ENCODE data around the gene ANKRD33B.
A peak's percentile ranks its signal among the peaks of the same experiment; 100 is the strongest.

ANKRD33B gene

DNA sequence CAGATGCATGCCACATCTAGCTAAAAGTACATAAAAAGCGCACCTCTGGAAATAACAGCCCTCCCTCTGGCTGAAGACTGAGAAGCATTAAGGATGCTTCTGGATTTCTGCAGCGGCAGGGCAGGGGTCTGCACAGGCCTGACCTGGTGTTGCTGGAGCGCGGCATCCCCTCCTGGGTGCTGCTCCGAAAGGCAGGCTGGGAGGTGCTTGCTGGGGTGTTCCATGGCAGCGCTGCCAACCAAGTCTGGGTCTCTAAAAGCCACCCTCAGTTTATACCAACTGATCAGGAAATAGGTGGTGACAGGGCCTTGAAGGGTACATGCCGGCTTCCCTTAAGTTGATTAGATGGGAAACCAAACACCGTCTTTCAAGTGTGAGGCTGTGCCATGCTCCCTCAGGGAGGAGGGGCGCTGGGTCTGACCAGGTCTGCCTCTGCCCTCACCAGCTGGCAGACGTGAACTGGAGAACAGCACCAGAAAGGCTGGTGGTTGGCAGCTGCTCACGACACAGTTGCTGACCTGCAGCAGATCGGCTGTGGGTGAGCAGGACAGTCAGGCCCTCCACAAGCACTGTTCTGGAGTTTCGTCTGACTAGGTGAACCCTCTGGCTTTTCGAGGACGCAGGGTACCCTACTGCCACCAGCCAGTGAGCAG is 115.6 kb downstream of the ANKRD33B start:
- TF ChIP-seq, protein P1, sequence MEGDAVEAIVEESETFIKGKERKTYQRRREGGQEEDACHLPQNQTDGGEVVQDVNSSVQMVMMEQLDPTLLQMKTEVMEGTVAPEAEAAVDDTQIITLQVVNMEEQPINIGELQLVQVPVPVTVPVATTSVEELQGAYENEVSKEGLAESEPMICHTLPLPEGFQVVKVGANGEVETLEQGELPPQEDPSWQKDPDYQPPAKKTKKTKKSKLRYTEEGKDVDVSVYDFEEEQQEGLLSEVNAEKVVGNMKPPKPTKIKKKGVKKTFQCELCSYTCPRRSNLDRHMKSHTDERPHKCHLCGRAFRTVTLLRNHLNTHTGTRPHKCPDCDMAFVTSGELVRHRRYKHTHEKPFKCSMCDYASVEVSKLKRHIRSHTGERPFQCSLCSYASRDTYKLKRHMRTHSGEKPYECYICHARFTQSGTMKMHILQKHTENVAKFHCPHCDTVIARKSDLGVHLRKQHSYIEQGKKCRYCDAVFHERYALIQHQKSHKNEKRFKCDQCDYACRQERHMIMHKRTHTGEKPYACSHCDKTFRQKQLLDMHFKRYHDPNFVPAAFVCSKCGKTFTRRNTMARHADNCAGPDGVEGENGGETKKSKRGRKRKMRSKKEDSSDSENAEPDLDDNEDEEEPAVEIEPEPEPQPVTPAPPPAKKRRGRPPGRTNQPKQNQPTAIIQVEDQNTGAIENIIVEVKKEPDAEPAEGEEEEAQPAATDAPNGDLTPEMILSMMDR (IDR thresholded peaks at IDR 0.05; ENCODE audit: borderline replicate concordance, insufficient read depth, low read depth, low read length), result no peak
- no peak overlapping the region for H3K4me3 ChIP-seq (ENCODE audit: low read depth, low read length)

DNA sequence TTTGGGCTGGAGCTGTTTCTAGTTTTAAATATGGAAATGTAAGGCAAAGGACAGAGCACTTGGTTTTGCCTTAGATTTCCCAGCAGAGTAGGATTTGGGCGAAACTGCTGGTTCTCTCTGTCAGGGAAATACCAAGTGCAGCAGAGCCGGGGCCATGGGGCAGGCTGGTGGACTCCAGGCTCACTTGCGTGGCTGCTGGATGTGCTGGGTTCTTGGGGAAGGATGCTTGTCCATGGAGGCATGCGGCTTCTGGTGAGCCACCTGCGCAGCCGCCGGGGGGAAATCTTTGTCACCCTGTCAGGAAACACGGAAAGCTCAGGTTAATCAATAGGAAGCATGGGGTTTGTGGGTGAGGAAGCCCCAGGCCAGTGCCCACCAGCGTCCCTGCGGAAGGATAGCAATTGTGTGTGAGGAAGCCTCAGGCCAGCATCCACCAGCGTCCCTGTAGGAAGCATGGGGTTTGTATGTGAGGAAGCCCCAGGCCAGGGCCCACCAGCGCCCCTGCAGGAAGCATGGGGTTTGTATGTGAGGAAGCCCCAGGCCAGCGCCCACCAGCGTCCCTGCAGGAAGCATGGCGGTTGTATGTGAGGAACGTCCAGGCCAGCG is 117.1 kb downstream of the ANKRD33B start:
- TF ChIP-seq, protein P1 (IDR thresholded peaks at IDR 0.05; ENCODE audit: borderline replicate concordance, insufficient read depth, low read depth, low read length), result peak; percentile 26; the same call in 1 of the 2 replicates
- no peak overlapping the region for H3K4me3 ChIP-seq (ENCODE audit: low read depth, low read length)

DNA sequence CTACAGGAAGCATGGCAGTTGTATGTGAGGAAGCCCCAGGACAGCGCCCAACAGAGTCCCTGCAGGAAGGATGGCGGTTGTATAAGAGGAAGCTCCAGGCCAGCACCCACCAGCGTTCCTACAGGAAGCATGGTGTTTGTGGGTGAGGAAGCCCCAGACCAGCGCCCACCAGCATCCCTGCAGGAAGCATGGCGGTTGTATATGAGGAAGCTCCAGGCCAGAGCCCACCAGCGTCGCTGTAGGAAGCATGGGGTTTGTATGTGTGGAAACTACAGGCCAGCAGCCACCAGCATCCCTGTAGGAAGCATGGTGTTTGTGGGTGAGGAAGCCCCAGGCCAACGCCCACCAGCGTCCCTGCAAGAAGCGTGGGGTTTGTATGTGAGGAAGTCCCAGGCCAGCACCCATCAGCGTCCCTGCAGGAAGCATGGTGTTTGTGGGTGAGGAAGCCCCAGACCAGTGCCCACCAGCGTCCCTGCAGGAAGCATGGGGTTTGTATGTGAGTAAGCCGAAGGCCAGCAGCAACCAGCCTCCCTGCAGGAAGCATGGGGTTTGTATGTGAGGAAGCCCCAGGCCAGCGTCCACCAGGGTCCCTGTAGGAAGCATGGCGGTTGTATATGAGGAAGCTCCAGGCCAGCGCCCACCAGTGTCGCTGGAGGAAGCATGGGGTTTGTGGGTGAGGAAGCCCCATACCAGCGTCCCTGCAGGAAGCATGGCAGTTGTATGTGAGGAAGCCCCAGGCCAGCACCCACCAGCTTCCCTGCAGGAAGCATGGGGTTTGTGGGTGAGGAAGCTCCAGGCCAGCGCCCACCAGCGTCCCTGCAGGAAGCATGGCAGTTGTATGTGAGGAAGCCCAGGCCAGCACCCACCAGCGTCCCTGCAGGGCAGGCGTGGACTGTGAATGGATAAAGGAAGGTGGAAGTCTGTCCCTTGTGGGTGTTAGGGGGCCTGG is 118.1 kb downstream of the ANKRD33B start:
- no peak overlapping the region for H3K4me3 ChIP-seq (ENCODE audit: low read depth, low read length)
- TF ChIP-seq, protein P1 (IDR thresholded peaks at IDR 0.05; ENCODE audit: borderline replicate concordance, insufficient read depth, low read depth, low read length), result no peak

DNA sequence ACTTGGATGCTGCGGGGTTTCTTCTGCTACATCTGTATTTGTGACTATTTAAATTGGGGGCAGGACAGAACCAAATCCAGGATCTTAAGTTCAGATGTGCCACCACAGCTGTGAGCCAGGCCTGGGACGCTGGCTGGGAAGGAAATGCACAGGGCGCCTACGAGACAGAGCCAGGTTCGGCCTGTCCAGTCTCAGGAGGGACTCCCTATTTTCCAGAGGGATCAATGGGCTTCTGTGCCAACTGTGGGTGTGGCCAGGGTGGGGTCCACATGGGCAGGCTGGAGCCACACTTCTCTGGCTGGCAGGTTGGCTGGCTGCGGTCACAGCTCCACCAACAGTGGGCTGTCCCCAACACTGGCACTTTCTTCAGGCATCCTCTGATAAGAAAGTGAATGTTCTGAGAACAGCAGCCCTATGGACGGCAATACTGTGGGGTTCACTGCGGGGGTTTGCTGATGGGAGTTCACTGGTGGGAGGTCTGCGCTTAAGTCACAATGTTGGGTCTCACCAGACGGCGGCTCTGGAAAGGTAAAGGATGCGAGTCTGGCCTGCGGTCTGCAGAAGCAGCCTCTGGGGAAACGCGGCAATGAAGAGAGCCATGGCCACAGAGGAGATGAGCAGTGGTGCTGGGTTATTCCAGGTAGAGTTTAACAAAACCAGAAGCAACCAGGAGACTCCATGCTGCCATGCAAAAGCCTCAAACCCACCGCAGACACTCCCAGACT is 119.1 kb downstream of the ANKRD33B start:
- TF ChIP-seq, protein P1 (IDR thresholded peaks at IDR 0.05; ENCODE audit: borderline replicate concordance, insufficient read depth, low read depth, low read length), result no peak
- H3K4me3 ChIP-seq (ENCODE audit: low read depth, low read length), result no peak overlapping the region

DNA sequence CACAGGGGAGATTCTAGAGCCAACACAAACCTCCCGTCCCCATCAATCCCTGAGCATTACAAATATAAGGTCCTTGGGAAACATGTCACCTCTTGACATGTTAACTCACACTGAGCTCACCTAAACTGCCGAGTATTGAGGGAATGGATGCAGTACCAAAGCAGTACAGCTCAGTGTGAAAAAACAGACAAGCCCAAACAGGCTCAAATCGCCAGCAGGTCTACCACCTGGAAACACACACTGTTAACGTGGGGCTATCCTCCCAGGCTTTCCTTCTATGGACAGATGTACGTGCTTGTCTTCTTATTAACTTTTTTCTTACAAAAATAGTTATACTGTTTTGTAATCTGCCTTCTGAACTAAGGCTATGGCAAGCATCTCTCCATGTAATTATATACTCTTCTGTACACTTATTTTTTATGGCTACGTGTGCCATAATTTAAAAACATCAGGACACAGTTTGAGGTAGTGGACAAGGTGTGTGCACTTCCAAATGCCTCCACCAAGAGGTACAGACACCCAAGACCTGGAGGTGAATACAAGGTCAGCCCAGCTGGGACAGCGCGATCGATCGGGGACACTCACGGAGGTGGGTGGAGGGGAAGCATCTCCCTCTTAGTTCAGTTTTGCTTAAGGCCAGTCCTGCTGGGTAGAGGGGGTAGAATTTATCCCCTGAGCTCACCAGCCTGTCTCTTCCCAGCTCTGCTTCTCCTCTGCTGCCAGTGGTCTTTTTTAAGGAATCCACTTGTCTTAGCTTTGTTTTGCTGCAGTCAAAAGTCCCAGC is 120.6 kb downstream of the ANKRD33B start:
- TF ChIP-seq, protein P1 (IDR thresholded peaks at IDR 0.05; ENCODE audit: borderline replicate concordance, insufficient read depth, low read depth, low read length), result peak; percentile 18; the same call in 1 of the 2 replicates

DNA sequence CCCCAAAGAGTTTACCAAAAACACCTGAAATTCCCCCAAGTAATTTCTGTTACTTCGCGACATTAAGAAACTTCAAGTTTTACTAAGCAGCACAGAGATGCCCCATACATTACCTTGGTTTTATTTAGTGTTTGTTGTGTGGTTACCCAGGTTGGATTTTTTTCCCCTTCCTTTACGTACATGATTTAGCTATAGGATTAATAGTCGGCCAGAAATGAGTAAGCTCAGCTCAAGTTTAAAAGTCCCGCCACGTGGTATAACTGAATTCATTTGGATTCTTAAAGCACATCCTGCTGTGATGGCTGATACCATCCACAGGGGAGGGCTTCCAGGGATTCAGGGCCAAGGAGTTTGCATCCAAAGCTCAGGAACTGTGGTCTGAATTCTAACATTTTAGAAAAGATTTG is 121.2 kb downstream of the ANKRD33B start:
- TF ChIP-seq, protein P1 (IDR thresholded peaks at IDR 0.05; ENCODE audit: borderline replicate concordance, insufficient read depth, low read depth, low read length), result no peak
- no peak overlapping the region for H3K4me3 ChIP-seq (ENCODE audit: low read depth, low read length)

More for the DNA sequence above, 120.6 kb downstream of the ANKRD33B start:
- H3K4me3 ChIP-seq (ENCODE audit: low read depth, low read length), result peak overlapping the region; percentile 28

All from GM12875 (cell line).